Neural progenitor cell (in vitro differentiated cells): ENCODE measurements around the gene GRAMD4.

Experiments used
- CTCF ChIP-seq: fragments of 200-600 bp; sonication (generic); IDR thresholded peaks from 2 replicates; pipeline ENCODE4 v1.5.1; 2017; ENCODE audit warnings: antibody characterized with exemption, mild to moderate bottlenecking
- EZH2 ChIP-seq: fragments of 200-600 bp; sonication (generic); IDR thresholded peaks from 2 replicates; pipeline ENCODE4 v1.6.1; 2017; ENCODE audit warnings: antibody characterized with exemption, mild to moderate bottlenecking, moderate library complexity
- EZH2phosphoT487 ChIP-seq: fragments of 200-600 bp; sonication (generic); IDR thresholded peaks from 2 replicates; pipeline ENCODE4 v1.6.1; 2017; ENCODE audit warnings: antibody characterized with exemption

GRCh38 chr22:46693634-46694415 is 73.6 kb downstream of the GRAMD4 start:
- TF ChIP-seq EZH2 (no peak), CTCF (no peak), EZH2phosphoT487 (no peak)
